ENCODE data around the gene MAP3K1.

Gene MAP3K1

GRCh38 chr5:56900395-56900794 lies 85.0 kb downstream of the MAP3K1 start:
- DNase-seq, result no peak

DNA sequence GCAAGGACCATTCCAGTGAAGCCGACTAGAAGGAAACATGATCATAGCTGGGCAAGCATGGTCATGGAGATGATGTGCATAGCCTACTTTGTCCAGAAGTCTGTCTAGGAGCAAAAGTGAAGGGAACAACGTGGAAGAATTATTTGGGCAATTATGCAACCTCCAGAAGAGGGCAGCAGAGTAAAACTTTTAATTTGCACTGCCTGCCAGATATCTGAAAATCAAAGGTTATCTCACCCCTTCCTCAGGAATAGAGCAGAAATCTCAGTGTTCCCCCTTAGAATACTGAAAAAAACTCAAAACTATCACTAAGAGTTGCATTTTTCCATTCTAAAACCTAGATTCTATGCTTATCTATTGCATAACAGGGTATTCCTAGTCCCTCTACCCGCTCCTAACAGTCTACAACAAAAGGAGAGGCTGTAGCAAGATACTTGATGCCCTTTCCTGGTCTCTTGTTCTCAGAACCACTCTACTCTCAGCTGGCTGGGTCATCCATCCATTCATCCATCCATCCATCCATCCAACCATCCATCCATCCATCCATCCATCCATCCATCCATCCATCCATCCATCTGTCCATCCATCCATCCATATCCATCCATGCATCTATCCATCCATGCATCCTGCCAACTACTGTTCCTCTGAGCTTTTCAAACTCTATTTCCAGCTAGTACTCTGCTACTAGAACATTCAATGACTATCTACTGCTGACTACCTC lies 85.7 kb downstream of the MAP3K1 start:
- DNase-seq, result peak in 7 of 58 donors; percentile 1 to 37 (median 4)

DNA sequence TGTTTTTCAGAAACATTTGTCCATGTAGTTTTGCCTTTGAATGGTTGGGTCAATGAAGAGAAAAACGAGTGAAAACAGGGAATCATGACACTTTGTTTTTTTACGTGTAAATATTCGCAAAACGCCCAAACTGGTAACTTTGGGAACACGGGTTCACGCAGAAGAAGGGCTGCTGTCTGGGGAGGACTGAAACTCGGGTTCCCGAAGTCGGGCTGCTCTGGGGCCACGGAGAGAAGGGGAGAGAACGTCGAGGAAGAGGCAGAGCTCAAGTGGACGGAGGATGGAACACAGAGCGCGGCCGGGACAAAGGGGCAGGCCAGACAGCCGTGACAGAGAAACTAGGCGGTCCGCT lies 93.6 kb downstream of the MAP3K1 start:
- peak in 17 of 58 donors; percentile 43 to 81 (median 66) for DNase-seq

DNA sequence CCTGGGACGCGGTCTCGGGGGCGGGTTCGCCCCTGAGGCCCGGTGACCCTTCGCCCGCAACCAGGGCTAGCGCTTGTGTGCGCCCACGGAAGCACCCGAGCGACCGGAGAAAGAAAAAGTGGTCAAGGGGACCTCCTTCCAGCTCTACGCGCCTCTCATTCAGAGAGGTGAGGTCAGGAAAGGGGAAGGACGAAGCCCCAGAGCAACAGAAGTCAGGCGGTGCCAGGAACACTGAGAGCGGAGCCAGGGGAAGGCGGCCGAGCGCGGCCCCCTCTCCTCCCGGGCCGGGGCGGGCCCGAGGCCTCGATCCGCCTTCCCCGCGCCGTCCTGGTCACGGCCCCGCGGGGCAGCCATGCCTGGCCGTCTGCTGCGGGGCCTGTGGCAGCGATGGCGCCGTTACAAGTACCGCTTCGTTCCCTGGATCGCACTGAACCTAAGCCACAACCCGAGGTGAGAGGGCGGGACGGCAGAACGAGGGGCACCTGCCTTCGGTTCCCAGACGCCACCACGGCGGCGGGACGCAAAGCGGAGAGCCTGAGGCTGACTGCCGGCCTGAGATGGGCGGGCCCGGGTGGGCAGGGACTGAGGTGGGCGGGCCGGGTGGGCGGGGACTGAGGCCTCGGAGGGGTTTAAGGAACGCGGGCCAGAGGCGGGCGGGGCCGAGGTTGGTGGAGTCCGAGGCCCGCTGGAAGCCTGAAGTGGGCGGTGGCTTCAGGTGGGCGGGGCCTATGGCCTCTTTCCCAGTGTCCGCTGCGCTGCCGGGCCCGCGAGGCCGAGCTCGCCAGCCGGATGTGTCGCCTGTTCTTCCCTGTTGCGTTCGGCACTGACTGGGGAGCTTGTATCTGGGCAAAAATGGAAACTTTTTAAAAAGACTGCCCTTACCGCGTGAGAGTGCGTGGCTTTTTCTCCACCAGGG lies 94.2 kb downstream of the MAP3K1 start, which contains the start of gene SETD9:
Gene SETD9 (plus strand): TSS at position 303 of the 916 bp plus-strand sequence. CDS start 50 bp downstream, at position 353.
- DNase-seq, result peak; percentile 46 to 99 (median 95)

- DNase-seq, result peak in 27 of 58 donors; percentile 22 to 79 (median 46)
Observed at GRCh38 chr5:56910210-56910965, 95.0 kb downstream of the MAP3K1 start.

- DNase-seq, result no peak
Observed at GRCh38 chr5:56913766-56914165, 98.4 kb downstream of the MAP3K1 start.

DNA sequence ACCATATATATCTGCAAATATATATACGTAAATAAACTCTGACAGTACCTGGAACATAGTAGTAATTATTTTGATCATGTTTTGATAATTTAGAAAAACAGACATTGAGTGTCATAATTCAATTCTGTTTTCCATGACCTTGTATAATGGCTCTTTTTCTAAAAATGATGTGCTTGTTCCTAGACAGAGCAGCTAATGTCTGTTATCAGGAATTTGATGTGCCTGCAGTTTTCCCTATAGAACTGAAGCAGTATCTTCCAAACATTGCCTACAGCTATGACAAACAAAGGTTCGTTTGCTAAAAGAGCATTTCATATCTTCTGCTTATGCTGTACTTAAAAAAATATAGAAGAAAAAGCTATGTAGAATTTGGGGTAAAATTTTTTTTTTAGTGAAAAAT lies 99.3 kb downstream of the MAP3K1 start:
- no peak for DNase-seq

DNA sequence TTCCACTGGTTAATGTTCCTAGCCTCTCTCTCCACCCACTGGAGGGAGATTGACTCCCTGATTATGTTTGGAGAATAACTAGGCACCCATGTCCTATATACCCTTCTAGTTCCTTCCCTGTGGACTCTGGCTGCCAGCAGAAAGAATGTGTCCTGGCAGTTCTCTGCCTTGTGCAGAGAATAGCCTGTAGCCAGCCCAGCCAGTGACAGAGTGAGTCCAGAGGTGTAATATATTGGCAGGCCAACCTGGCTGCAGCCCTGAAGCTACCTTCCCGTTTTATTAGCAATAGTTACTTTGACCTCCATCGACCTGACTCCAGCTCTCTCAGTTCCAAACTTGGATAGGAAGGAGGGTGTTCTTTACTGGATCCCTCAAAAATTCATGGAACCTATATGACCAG lies 102.2 kb downstream of the MAP3K1 start:
- no peak for DNase-seq

DNA sequence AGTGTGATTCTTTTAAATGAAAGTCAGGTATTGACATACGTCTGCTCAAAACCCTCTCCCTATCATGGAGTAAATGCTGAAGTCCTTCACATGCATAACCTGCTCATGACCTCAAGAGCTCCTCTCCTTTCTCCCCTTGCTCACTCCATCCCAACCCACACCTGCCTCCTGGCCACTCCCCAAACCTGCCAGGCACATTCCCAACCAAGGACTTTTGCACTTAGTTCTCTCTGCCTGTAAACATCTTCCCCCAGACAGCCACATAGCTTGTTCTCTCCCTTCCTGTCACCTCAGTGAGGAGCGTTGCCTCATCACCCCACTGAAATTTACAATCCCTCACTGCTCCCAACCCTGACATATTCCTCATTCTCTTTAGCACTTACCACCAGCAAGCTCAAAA lies 102.7 kb downstream of the MAP3K1 start:
- DNase-seq, result no peak

GRCh38 chr5:56919942-56920662 lies 104.8 kb downstream of the MAP3K1 start:
- no peak for DNase-seq

DNA sequence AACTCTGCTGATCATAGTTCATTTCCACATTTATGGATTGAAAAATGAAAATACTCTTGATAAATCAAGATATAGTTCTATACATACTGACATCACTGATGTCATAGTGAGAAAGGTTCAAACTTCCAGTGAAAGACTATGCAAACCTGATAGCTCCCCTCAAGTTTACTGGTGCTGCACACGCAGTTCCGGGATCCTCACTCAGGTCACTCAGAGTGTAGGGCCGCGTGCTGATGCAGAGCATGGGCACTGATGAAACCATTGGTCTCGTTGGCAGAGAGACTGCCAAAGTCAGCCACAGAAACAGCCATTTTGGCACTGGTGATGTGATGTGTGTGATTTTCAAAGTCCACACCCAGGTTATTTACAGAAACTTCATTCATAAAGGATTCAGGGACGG lies 107.6 kb downstream of the MAP3K1 start:
- DNase-seq, result no peak

DNA sequence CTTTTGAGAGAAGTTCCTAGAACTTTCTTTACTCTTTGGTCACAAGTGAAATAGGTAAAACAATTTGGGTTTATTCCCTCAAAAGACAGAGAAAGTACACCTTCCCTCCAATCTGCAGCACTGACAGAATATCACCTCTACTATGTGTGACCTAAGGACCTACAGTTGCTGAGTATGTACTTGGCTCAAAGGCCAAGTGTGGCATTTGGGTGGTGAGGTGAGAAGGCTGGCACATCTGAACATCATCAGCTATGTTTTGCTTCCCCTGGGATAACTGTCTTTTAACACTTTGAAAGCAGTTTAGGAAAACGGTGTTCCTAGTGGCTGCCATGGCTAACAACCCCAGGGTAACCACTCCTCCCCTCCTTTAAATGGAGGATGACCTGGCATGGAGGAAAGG lies 119.0 kb downstream of the MAP3K1 start:
- no peak for DNase-seq

GRCh38 chr5:56938858-56939257 lies 123.5 kb downstream of the MAP3K1 start:
- DNase-seq, result no peak

DNA sequence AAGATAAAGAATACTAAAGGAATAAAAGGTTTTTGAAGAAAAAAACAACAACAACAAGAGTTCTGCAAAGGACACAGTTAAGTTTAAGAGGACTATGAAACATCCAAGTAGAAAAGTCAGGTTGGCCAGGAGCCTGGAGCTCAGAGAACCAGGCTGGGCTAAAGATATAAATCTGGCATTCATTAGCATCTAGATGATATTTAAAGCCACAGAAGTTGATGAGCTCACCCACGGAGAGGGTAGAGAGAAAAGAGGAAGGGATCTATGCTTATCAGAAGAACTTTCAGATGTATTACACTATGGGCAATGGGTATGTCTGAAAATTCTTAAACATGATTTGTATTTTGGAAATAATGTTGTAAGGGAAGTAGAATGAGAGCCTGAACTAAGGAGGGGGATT lies 126.6 kb downstream of the MAP3K1 start:
- DNase-seq, result no peak
